DOHH2 (cell line): ENCODE results near the gene CHMP4A.
"Not testable (repeated sequence)": the region's sequence is repeated elsewhere in the genome, so short reads cannot be mapped to it uniquely, and the experiment has no call there.

Experiments
- H3F3A ChIP-seq: fragments of 200-600 bp; sonication (generic), shearing (Covaris generic); 2 replicates; pipeline ENCODE4 v1.6.0; 2016; ENCODE audit warnings: antibody characterized with exemption, mild to moderate bottlenecking; ENCODE audit not compliant: control insufficient read depth, insufficient read depth
- H3K27ac ChIP-seq: fragments of 200-600 bp; sonication (generic); 2 replicates; pipeline ENCODE4 v1.5.1; 2014; ENCODE audit warnings: low read depth, mild to moderate bottlenecking, low read length, moderate library complexity
- H3K27me3 ChIP-seq: fragments of 200-600 bp; sonication (generic); 2 replicates; pipeline ENCODE4 v1.6.1; 2014; ENCODE audit warnings: mild to moderate bottlenecking, low read length, mixed read lengths; ENCODE audit not compliant: control insufficient read depth
- H3K36me3 ChIP-seq: fragments of 200-600 bp; sonication (generic); 2 replicates; pipeline ENCODE4 v1.6.1; 2014; ENCODE audit warnings: mild to moderate bottlenecking, low read length, moderate library complexity, mixed read lengths; ENCODE audit not compliant: control insufficient read depth
- H3K4me1 ChIP-seq: fragments of 200-600 bp; sonication (generic); 2 replicates; pipeline ENCODE4 v1.6.1; 2014; ENCODE audit warnings: mild to moderate bottlenecking, low read length, mixed read lengths; ENCODE audit not compliant: control insufficient read depth
- H3K4me2 ChIP-seq: fragments of 200-600 bp; sonication (generic); 2 replicates; pipeline ENCODE4 v1.6.0; 2014; ENCODE audit warnings: mild to moderate bottlenecking, low read length, moderate library complexity
- H3K4me3 ChIP-seq: fragments of 200-600 bp; sonication (generic); 2 replicates; pipeline ENCODE4 v1.5.1; 2014; ENCODE audit warnings: mild to moderate bottlenecking, low read length, mixed read lengths
- H3K79me2 ChIP-seq: fragments of 200-600 bp; sonication (generic); 2 replicates; pipeline ENCODE4 v1.6.1; 2014; ENCODE audit warnings: mild to moderate bottlenecking, low read length, mixed read lengths; ENCODE audit not compliant: control insufficient read depth
- H3K9me2 ChIP-seq: fragments of 200-600 bp; sonication (generic); replicated peaks from 2 replicates; pipeline ENCODE4 v1.6.1; 2014; ENCODE audit warnings: mild to moderate bottlenecking, low read length, mixed read lengths; ENCODE audit not compliant: control insufficient read depth
- H3K9me3 ChIP-seq: fragments of 200-600 bp; sonication (generic); 2 replicates; pipeline ENCODE4 v1.6.1; 2014; ENCODE audit warnings: antibody characterized with exemption, low read length, mixed read lengths; ENCODE audit not compliant: control insufficient read depth, insufficient read depth
- H4K20me1 ChIP-seq: fragments of 200-600 bp; sonication (generic); 2 replicates; pipeline ENCODE4 v1.6.0; 2014; ENCODE audit warnings: low read depth, mild to moderate bottlenecking, antibody characterized with exemption, low read length, moderate library complexity; ENCODE audit not compliant: control insufficient read depth, insufficient read depth
- EZH2phosphoT487 ChIP-seq: fragments of 200-600 bp; sonication (generic); IDR thresholded peaks from 2 replicates; pipeline ENCODE4 v1.6.1; 2017; ENCODE audit warnings: borderline replicate concordance, mild to moderate bottlenecking, antibody characterized with exemption, low read length, moderate library complexity, mixed read lengths
- TF ChIP-seq, protein P1 (sequence below): fragments of 200-600 bp; sonication (generic); IDR thresholded peaks from one replicate; pipeline ENCODE4 v1.5.1; 2014; ENCODE audit warnings: antibody characterized with exemption, mild to moderate bottlenecking, low read depth, low read length; ENCODE audit not compliant: poor library complexity, severe bottlenecking

Gene CHMP4A

GRCh38 chr14:24207104-24207551 lies 6.2 kb downstream of the CHMP4A start:
- TF ChIP-seq, protein P1, sequence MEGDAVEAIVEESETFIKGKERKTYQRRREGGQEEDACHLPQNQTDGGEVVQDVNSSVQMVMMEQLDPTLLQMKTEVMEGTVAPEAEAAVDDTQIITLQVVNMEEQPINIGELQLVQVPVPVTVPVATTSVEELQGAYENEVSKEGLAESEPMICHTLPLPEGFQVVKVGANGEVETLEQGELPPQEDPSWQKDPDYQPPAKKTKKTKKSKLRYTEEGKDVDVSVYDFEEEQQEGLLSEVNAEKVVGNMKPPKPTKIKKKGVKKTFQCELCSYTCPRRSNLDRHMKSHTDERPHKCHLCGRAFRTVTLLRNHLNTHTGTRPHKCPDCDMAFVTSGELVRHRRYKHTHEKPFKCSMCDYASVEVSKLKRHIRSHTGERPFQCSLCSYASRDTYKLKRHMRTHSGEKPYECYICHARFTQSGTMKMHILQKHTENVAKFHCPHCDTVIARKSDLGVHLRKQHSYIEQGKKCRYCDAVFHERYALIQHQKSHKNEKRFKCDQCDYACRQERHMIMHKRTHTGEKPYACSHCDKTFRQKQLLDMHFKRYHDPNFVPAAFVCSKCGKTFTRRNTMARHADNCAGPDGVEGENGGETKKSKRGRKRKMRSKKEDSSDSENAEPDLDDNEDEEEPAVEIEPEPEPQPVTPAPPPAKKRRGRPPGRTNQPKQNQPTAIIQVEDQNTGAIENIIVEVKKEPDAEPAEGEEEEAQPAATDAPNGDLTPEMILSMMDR = no peak
- TF ChIP-seq EZH2phosphoT487 = no peak
- no peak overlapping the region for H3K27ac ChIP-seq
- no peaks in the 10 kb centered on the region for H3K27me3 ChIP-seq
- H3K79me2 ChIP-seq = peaks cover 17% of the 10 kb centered on the region
- H3K4me2 ChIP-seq = no peak overlapping the region
- H3F3A ChIP-seq = 0 out of 2 replicates have a peak, but pooled peaks cover 6% of the 10 kb centered on the region
- H4K20me1 ChIP-seq = no peaks in the 10 kb centered on the region
- H3K36me3 ChIP-seq = peaks cover 84% of the 10 kb centered on the region
- no peak overlapping the region for H3K4me3 ChIP-seq
- peaks cover 6% of the 10 kb centered on the region for H3K4me1 ChIP-seq
- H3K9me3 ChIP-seq = peaks cover 5% of the 10 kb centered on the region; the same call in 1 of the 2 replicates
- no peaks in the 10 kb centered on the region for H3K9me2 ChIP-seq

- TF ChIP-seq EZH2phosphoT487 = no peak
- TF ChIP-seq, protein P1 = no peak
Measured at GRCh38 chr14:24206260-24207103, 6.8 kb downstream of the CHMP4A start.

DNA sequence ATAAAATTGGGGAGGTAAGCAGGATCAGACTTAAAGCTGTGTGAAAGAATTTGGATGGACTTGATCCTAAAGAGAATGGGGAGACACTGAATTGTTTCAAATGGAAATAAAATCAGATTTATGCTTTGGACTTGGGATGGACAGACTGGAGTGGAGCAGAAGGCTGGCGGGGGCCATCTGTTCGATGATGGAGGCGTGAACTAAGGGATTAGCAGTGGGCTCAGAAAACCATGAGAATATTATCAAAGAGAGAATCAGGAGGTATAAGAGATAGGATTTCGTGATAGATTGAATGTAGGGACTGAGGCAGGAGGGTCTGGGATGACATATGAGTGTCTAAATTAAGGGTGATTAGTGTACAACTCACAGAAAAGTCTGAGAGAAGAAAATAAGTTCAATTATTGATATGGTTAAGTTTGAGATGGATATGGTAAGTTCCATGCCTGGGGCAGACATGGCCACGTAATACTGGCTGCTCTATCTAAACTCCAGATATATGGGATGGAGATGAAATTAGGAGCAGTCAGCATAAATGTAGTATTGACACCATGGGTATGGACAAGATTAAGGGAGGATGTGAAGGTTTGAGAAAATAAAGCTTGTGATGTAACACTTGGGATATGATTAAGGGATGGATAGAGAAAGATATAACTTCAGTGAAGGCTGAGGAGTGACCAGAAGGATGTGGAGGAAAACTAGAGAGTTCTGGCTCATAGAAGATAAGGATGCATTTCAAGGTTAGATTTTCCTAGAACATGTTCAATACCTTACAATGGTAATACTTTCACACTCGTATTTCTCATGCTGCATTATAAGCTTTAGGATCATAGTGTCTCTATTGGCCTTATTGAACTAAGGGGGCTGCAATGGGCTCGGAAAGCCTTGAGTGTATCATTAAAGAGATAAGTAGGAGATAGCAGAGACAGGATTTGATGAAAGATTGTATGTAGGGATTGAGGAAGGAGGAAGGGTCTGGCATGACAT lies 8.8 kb downstream of the CHMP4A start:
- Histone ChIP-seq H4K20me1 (no peaks in the 10 kb centered on the region), H3K27me3 (no peaks in the 10 kb centered on the region), H3K4me2 (no peak overlapping the region), H3K9me3 (peaks cover 8% of the 10 kb centered on the region; the same call in 1 of the 2 replicates), H3K9me2 (no peaks in the 10 kb centered on the region), H3K4me1 (no peaks in the 10 kb centered on the region), H3K27ac (no peak overlapping the region), H3K79me2 (peaks cover 6% of the 10 kb centered on the region; the same call in 1 of the 2 replicates), H3K36me3 (peaks cover 75% of the 10 kb centered on the region), H3F3A (0 out of 2 replicates have a peak, but pooled peaks cover 6% of the 10 kb centered on the region), H3K4me3 (no peak overlapping the region)
- TF ChIP-seq EZH2phosphoT487 = no peak
- TF ChIP-seq, protein P1 = no peak

More at GRCh38 chr14:24206260-24207103, 6.8 kb downstream of the CHMP4A start:
- Histone ChIP-seq H3K79me2 (peaks cover 11% of the 10 kb centered on the region), H3K27ac (no peak overlapping the region), H3K27me3 (no peaks in the 10 kb centered on the region), H3K9me2 (no peaks in the 10 kb centered on the region), H3K4me2 (no peak overlapping the region), H3K36me3 (peaks cover 85% of the 10 kb centered on the region), H4K20me1 (no peaks in the 10 kb centered on the region), H3K4me1 (no peaks in the 10 kb centered on the region), H3K9me3 (peaks cover 7% of the 10 kb centered on the region; the same call in 1 of the 2 replicates), H3K4me3 (no peak overlapping the region), H3F3A (0 out of 2 replicates have a peak, but pooled peaks cover 6% of the 10 kb centered on the region)

DNA sequence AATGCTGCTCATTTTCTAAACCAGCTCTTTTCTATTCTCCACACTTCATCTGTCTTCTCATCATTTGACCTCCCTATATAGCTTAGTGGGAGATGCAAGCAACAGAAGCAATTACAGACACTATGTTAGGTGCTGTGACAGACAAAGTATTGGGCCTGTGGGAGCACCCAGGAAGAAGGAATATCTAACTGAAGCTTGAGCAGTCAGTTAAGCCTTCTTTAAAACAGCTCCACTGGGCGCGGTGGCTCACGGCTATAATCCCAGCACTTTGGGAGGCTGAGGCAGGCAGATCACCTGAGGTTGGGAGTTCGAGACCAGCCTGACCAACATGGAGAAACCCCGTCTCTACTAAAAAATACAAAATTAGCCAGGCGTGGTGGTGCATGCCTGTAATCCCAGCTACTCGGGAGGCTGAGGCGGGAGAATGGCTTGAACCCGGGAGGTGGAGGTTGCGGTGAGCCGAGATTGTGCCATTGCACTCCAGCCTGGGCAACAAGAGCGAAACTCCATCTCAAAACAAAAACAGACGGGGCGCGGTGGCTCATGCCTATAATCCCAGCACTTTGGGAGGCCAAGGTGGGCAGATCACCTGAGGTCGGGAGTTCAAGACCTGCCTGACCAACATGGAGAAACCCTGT lies 9.9 kb downstream of the CHMP4A start:
- H3K4me3 ChIP-seq, H3K4me2 ChIP-seq, H3F3A ChIP-seq, H3K9me2 ChIP-seq, H3K9me3 ChIP-seq, H3K4me1 ChIP-seq, H3K27ac ChIP-seq, H4K20me1 ChIP-seq, H3K27me3 ChIP-seq: not testable (repeated sequence)
- H3K79me2 ChIP-seq = peaks cover 15% of the 10 kb centered on the region
- peaks cover 69% of the 10 kb centered on the region for H3K36me3 ChIP-seq

GRCh38 chr14:24202538-24202937 lies 10.8 kb downstream of the CHMP4A start:
- H4K20me1 ChIP-seq, H3K4me1 ChIP-seq, H3K4me2 ChIP-seq, H3K27me3 ChIP-seq, H3F3A ChIP-seq, H3K4me3 ChIP-seq, H3K27ac ChIP-seq, H3K9me2 ChIP-seq, H3K9me3 ChIP-seq: not testable (repeated sequence)
- H3K36me3 ChIP-seq = peaks cover 61% of the 10 kb centered on the region
- peaks cover 17% of the 10 kb centered on the region for H3K79me2 ChIP-seq
